Panc1 (cell line): ENCODE measurements around the gene SMTNL2.

Experiments
- SIN3A ChIP-seq: IDR thresholded peaks from 2 replicates; pipeline ENCODE4 v1.6.1; 2012; ENCODE audit warnings: low read depth, mild to moderate bottlenecking, low read length, moderate library complexity, borderline replicate concordance; ENCODE audit not compliant: insufficient read depth
- TF ChIP-seq, protein P1 (sequence below): fragments of 450-650 bp; IDR thresholded peaks from 2 replicates; pipeline ENCODE4 v1.5.1; 2017; ENCODE audit warnings: mild to moderate bottlenecking
- TF ChIP-seq, protein P2 (sequence below), 2 experiments: IDR thresholded peaks; 2 replicates each; pipeline ENCODE4 v1.6.1; 2011 to 2012; ENCODE audit warnings: low read depth in 2 of 2, control low read depth in 1 of 2, low read length in 1 of 2, mild to moderate bottlenecking in 1 of 2, moderate library complexity in 1 of 2; ENCODE audit not compliant: insufficient read depth in 1 of 2

DNA sequence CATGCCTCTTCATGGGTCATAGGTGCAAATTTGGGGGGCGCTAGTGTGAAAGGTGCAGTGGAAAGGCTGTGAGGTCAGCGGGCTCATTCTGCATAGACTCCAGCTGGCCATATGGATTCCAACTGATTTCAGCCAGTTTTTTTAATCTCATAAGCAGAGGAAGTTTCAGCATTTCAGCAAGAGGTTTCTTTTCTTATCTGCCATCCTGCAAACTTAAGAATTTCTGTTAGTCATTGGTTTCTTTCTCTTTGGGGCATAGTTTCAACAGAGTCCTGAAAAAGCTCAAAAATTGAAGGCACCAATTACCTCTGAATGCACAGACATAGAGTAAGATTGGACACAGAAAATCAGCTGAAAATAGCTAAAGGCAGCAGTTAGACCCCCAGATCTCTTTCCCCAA, 73.3 kb downstream of the SMTNL2 start:
- TF ChIP-seq SIN3A: no peak
- TF ChIP-seq, protein P1, sequence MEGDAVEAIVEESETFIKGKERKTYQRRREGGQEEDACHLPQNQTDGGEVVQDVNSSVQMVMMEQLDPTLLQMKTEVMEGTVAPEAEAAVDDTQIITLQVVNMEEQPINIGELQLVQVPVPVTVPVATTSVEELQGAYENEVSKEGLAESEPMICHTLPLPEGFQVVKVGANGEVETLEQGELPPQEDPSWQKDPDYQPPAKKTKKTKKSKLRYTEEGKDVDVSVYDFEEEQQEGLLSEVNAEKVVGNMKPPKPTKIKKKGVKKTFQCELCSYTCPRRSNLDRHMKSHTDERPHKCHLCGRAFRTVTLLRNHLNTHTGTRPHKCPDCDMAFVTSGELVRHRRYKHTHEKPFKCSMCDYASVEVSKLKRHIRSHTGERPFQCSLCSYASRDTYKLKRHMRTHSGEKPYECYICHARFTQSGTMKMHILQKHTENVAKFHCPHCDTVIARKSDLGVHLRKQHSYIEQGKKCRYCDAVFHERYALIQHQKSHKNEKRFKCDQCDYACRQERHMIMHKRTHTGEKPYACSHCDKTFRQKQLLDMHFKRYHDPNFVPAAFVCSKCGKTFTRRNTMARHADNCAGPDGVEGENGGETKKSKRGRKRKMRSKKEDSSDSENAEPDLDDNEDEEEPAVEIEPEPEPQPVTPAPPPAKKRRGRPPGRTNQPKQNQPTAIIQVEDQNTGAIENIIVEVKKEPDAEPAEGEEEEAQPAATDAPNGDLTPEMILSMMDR: no peak
- TF ChIP-seq, protein P2, sequence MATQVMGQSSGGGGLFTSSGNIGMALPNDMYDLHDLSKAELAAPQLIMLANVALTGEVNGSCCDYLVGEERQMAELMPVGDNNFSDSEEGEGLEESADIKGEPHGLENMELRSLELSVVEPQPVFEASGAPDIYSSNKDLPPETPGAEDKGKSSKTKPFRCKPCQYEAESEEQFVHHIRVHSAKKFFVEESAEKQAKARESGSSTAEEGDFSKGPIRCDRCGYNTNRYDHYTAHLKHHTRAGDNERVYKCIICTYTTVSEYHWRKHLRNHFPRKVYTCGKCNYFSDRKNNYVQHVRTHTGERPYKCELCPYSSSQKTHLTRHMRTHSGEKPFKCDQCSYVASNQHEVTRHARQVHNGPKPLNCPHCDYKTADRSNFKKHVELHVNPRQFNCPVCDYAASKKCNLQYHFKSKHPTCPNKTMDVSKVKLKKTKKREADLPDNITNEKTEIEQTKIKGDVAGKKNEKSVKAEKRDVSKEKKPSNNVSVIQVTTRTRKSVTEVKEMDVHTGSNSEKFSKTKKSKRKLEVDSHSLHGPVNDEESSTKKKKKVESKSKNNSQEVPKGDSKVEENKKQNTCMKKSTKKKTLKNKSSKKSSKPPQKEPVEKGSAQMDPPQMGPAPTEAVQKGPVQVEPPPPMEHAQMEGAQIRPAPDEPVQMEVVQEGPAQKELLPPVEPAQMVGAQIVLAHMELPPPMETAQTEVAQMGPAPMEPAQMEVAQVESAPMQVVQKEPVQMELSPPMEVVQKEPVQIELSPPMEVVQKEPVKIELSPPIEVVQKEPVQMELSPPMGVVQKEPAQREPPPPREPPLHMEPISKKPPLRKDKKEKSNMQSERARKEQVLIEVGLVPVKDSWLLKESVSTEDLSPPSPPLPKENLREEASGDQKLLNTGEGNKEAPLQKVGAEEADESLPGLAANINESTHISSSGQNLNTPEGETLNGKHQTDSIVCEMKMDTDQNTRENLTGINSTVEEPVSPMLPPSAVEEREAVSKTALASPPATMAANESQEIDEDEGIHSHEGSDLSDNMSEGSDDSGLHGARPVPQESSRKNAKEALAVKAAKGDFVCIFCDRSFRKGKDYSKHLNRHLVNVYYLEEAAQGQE (IDR thresholded peaks at IDR 0.05; ENCODE audit: insufficient read depth in 1 of 2, low read depth in 2 of 2, low read length in 1 of 2): no peak
